ENCODE results near the gene FRRS1L.

Gene FRRS1L

GRCh38 chr9:109100543-109101201 lies 66.4 kb downstream of the FRRS1L start:
- no peak for DNase-seq

GRCh38 chr9:109098960-109099308 lies 68.1 kb downstream of the FRRS1L start:
- no peak for DNase-seq

GRCh38 chr9:109098171-109098959 lies 68.7 kb downstream of the FRRS1L start:
- DNase-seq = peak; percentile 50

- no peak for DNase-seq
These were observed 69.9 kb downstream of the FRRS1L start for GRCh38 chr9:109097146-109097545.

- no peak for DNase-seq
These were observed 71.7 kb downstream of the FRRS1L start for GRCh38 chr9:109095321-109095720.

GRCh38 chr9:109094268-109094667 lies 72.8 kb downstream of the FRRS1L start:
- DNase-seq = no peak

- no peak for DNase-seq
These were observed 74.5 kb downstream of the FRRS1L start for GRCh38 chr9:109092587-109092986.

- DNase-seq = no peak
These were observed 74.9 kb downstream of the FRRS1L start for GRCh38 chr9:109092051-109092580.

- DNase-seq = no peak
These were observed 78.8 kb downstream of the FRRS1L start for GRCh38 chr9:109088221-109088620.

GRCh38 chr9:109087795-109088194 lies 79.3 kb downstream of the FRRS1L start:
- no peak for DNase-seq

GRCh38 chr9:109086221-109086620 lies 80.8 kb downstream of the FRRS1L start:
- DNase-seq = no peak

GRCh38 chr9:109085510-109085909 lies 81.5 kb downstream of the FRRS1L start:
- DNase-seq = no peak

- DNase-seq = no peak
These were observed 83.1 kb downstream of the FRRS1L start for GRCh38 chr9:109083813-109084405.

GRCh38 chr9:109083141-109083540 lies 83.9 kb downstream of the FRRS1L start:
- DNase-seq = no peak

- no peak for DNase-seq
These were observed 84.9 kb downstream of the FRRS1L start for GRCh38 chr9:109082091-109082620.

Data from DMS79 (cell line).